ENCODE measurements around the gene CCDC78.
"Not testable (repeated sequence)": the region's sequence is repeated elsewhere in the genome, so short reads cannot be mapped to it uniquely, and the experiment has no call there.

Gene CCDC78

GRCh38 chr16:693364-693763 lies 32.9 kb downstream of the CCDC78 start:
- H3K36me3 ChIP-seq (ENCODE audit: control insufficient read depth, insufficient read depth, low read length), result no peaks in the 10 kb centered on the region
- H3K4me3 ChIP-seq (ENCODE audit: insufficient read depth, low read depth, low read length, poor library complexity, severe bottlenecking), result no peak overlapping the region
- H3K27me3 ChIP-seq (replicated peaks; ENCODE audit: control insufficient read depth, insufficient read depth, low read length, poor library complexity, severe bottlenecking), result no peaks in the 10 kb centered on the region
- H3K9me3 ChIP-seq (ENCODE audit: control insufficient read depth, low read length), result no peaks in the 10 kb centered on the region
- DNase-seq, result no peak
- H3K27ac ChIP-seq (ENCODE audit: insufficient read depth, low read length, poor library complexity, severe bottlenecking), result no peak overlapping the region
- H3K4me1 ChIP-seq (ENCODE audit: control insufficient read depth, insufficient read depth, low read length, poor library complexity, severe bottlenecking), result peaks cover 38% of the 10 kb centered on the region

- no peaks in the 10 kb centered on the region for H3K9me3 ChIP-seq (ENCODE audit: control insufficient read depth, low read length)
- H3K27ac ChIP-seq (ENCODE audit: insufficient read depth, low read length, poor library complexity, severe bottlenecking), result no peak overlapping the region
- no peaks in the 10 kb centered on the region for H3K36me3 ChIP-seq (ENCODE audit: control insufficient read depth, insufficient read depth, low read length)
- H3K27me3 ChIP-seq (replicated peaks; ENCODE audit: control insufficient read depth, insufficient read depth, low read length, poor library complexity, severe bottlenecking), result no peaks in the 10 kb centered on the region
- H3K4me1 ChIP-seq (ENCODE audit: control insufficient read depth, insufficient read depth, low read length, poor library complexity, severe bottlenecking), result peaks cover 38% of the 10 kb centered on the region
- no peak overlapping the region for H3K4me3 ChIP-seq (ENCODE audit: insufficient read depth, low read depth, low read length, poor library complexity, severe bottlenecking)
- DNase-seq, result no peak
Observed at GRCh38 chr16:692356-693108, 33.7 kb downstream of the CCDC78 start.

GRCh38 chr16:691242-691641 lies 35.0 kb downstream of the CCDC78 start:
- not testable (repeated sequence) for DNase-seq; H3K9me3 ChIP-seq (ENCODE audit: control insufficient read depth, low read length)

GRCh38 chr16:689175-689897 lies 36.9 kb downstream of the CCDC78 start:
- no peaks in the 10 kb centered on the region for H3K27me3 ChIP-seq (replicated peaks; ENCODE audit: control insufficient read depth, insufficient read depth, low read length, poor library complexity, severe bottlenecking)
- H3K27ac ChIP-seq (ENCODE audit: insufficient read depth, low read length, poor library complexity, severe bottlenecking), result peak overlapping the region; percentile 78
- H3K4me3 ChIP-seq (ENCODE audit: insufficient read depth, low read depth, low read length, poor library complexity, severe bottlenecking), result peak overlapping the region; percentile 85
- no peak for DNase-seq
- no peaks in the 10 kb centered on the region for H3K9me3 ChIP-seq (ENCODE audit: control insufficient read depth, low read length)
- H3K36me3 ChIP-seq (ENCODE audit: control insufficient read depth, insufficient read depth, low read length), result peaks cover 10% of the 10 kb centered on the region
- peaks cover 29% of the 10 kb centered on the region for H3K4me1 ChIP-seq (ENCODE audit: control insufficient read depth, insufficient read depth, low read length, poor library complexity, severe bottlenecking)

More at GRCh38 chr16:691242-691641, 35.0 kb downstream of the CCDC78 start:
- not testable (repeated sequence) for H3K36me3 ChIP-seq (ENCODE audit: control insufficient read depth, insufficient read depth, low read length); H3K27ac ChIP-seq (ENCODE audit: insufficient read depth, low read length, poor library complexity, severe bottlenecking); H3K4me3 ChIP-seq (ENCODE audit: insufficient read depth, low read depth, low read length, poor library complexity, severe bottlenecking); H3K27me3 ChIP-seq (replicated peaks; ENCODE audit: control insufficient read depth, insufficient read depth, low read length, poor library complexity, severe bottlenecking)
- H3K4me1 ChIP-seq (ENCODE audit: control insufficient read depth, insufficient read depth, low read length, poor library complexity, severe bottlenecking), result peaks cover 35% of the 10 kb centered on the region

- H3K4me1 ChIP-seq (ENCODE audit: control insufficient read depth, insufficient read depth, low read length, poor library complexity, severe bottlenecking), result peaks cover 38% of the 10 kb centered on the region
- H3K36me3 ChIP-seq (ENCODE audit: control insufficient read depth, insufficient read depth, low read length), result peaks cover 10% of the 10 kb centered on the region
Observed at GRCh38 chr16:687499-687898, 38.7 kb downstream of the CCDC78 start.

GRCh38 chr16:686459-687260 lies 39.6 kb downstream of the CCDC78 start:
- Histone ChIP-seq H3K4me1 (ENCODE audit: control insufficient read depth, insufficient read depth, low read length, poor library complexity, severe bottlenecking) (peaks cover 38% of the 10 kb centered on the region), H3K4me3 (ENCODE audit: insufficient read depth, low read depth, low read length, poor library complexity, severe bottlenecking) (no peak overlapping the region), H3K36me3 (ENCODE audit: control insufficient read depth, insufficient read depth, low read length) (peaks cover 16% of the 10 kb centered on the region), H3K27me3 (replicated peaks; ENCODE audit: control insufficient read depth, insufficient read depth, low read length, poor library complexity, severe bottlenecking) (no peaks in the 10 kb centered on the region), H3K9me3 (ENCODE audit: control insufficient read depth, low read length) (no peaks in the 10 kb centered on the region), H3K27ac (ENCODE audit: insufficient read depth, low read length, poor library complexity, severe bottlenecking) (no peak overlapping the region)
- DNase-seq, result no peak

More at GRCh38 chr16:687499-687898, 38.7 kb downstream of the CCDC78 start:
- DNase-seq, result no peak
- Histone ChIP-seq H3K4me3 (ENCODE audit: insufficient read depth, low read depth, low read length, poor library complexity, severe bottlenecking) (no peak overlapping the region), H3K27ac (ENCODE audit: insufficient read depth, low read length, poor library complexity, severe bottlenecking) (no peak overlapping the region), H3K9me3 (ENCODE audit: control insufficient read depth, low read length) (no peaks in the 10 kb centered on the region), H3K27me3 (replicated peaks; ENCODE audit: control insufficient read depth, insufficient read depth, low read length, poor library complexity, severe bottlenecking) (no peaks in the 10 kb centered on the region)

GRCh38 chr16:685967-686366 lies 40.3 kb downstream of the CCDC78 start:
- Histone ChIP-seq H3K4me1 (ENCODE audit: control insufficient read depth, insufficient read depth, low read length, poor library complexity, severe bottlenecking) (peaks cover 42% of the 10 kb centered on the region), H3K27ac (ENCODE audit: insufficient read depth, low read length, poor library complexity, severe bottlenecking) (no peak overlapping the region), H3K27me3 (replicated peaks; ENCODE audit: control insufficient read depth, insufficient read depth, low read length, poor library complexity, severe bottlenecking) (no peaks in the 10 kb centered on the region), H3K9me3 (ENCODE audit: control insufficient read depth, low read length) (no peaks in the 10 kb centered on the region), H3K4me3 (ENCODE audit: insufficient read depth, low read depth, low read length, poor library complexity, severe bottlenecking) (no peak overlapping the region), H3K36me3 (ENCODE audit: control insufficient read depth, insufficient read depth, low read length) (peaks cover 20% of the 10 kb centered on the region)
- no peak for DNase-seq

- Histone ChIP-seq H3K9me3 (ENCODE audit: control insufficient read depth, low read length) (no peaks in the 10 kb centered on the region), H3K27ac (ENCODE audit: insufficient read depth, low read length, poor library complexity, severe bottlenecking) (peak overlapping the region; percentile 75), H3K27me3 (replicated peaks; ENCODE audit: control insufficient read depth, insufficient read depth, low read length, poor library complexity, severe bottlenecking) (no peaks in the 10 kb centered on the region), H3K4me1 (ENCODE audit: control insufficient read depth, insufficient read depth, low read length, poor library complexity, severe bottlenecking) (peaks cover 43% of the 10 kb centered on the region), H3K36me3 (ENCODE audit: control insufficient read depth, insufficient read depth, low read length) (peaks cover 20% of the 10 kb centered on the region), H3K4me3 (ENCODE audit: insufficient read depth, low read depth, low read length, poor library complexity, severe bottlenecking) (no peak overlapping the region)
- no peak for DNase-seq
Observed at GRCh38 chr16:684961-685696, 41.1 kb downstream of the CCDC78 start.

GRCh38 chr16:684071-684794 lies 42.0 kb downstream of the CCDC78 start, which contains the start of gene JMJD8:
JMJD8 (minus strand) TSS chr16:684334; CDS start chr16:684319, 15 bp downstream.
- peaks cover 40% of the 10 kb centered on the region for H3K4me1 ChIP-seq (ENCODE audit: control insufficient read depth, insufficient read depth, low read length, poor library complexity, severe bottlenecking)
- peak within 1 kb of the TSS; percentile 75 for H3K27ac ChIP-seq (ENCODE audit: insufficient read depth, low read length, poor library complexity, severe bottlenecking)
- H3K36me3 ChIP-seq (ENCODE audit: control insufficient read depth, insufficient read depth, low read length), result peaks cover 20% of the 10 kb centered on the region
- no peaks in the 10 kb centered on the region for H3K27me3 ChIP-seq (replicated peaks; ENCODE audit: control insufficient read depth, insufficient read depth, low read length, poor library complexity, severe bottlenecking)
- H3K9me3 ChIP-seq (ENCODE audit: control insufficient read depth, low read length), result no peaks in the 10 kb centered on the region
- H3K4me3 ChIP-seq (ENCODE audit: insufficient read depth, low read depth, low read length, poor library complexity, severe bottlenecking), result peak within 1 kb of the TSS; percentile 52
- DNase-seq, result peak; percentile 93 to 98 (median 96)

Data from effector memory CD4-positive, alpha-beta T cell (primary cell).